ENCODE measurements around the gene AGPAT3. TPM values are rescaled to one million over a fixed set of nuclear protein-coding genes. Genes with fewer than 3 reads are reported as not detected.

Gene AGPAT3
- total RNA-seq, 1 experiment from 2014 or later: 23.3 TPM

DNA sequence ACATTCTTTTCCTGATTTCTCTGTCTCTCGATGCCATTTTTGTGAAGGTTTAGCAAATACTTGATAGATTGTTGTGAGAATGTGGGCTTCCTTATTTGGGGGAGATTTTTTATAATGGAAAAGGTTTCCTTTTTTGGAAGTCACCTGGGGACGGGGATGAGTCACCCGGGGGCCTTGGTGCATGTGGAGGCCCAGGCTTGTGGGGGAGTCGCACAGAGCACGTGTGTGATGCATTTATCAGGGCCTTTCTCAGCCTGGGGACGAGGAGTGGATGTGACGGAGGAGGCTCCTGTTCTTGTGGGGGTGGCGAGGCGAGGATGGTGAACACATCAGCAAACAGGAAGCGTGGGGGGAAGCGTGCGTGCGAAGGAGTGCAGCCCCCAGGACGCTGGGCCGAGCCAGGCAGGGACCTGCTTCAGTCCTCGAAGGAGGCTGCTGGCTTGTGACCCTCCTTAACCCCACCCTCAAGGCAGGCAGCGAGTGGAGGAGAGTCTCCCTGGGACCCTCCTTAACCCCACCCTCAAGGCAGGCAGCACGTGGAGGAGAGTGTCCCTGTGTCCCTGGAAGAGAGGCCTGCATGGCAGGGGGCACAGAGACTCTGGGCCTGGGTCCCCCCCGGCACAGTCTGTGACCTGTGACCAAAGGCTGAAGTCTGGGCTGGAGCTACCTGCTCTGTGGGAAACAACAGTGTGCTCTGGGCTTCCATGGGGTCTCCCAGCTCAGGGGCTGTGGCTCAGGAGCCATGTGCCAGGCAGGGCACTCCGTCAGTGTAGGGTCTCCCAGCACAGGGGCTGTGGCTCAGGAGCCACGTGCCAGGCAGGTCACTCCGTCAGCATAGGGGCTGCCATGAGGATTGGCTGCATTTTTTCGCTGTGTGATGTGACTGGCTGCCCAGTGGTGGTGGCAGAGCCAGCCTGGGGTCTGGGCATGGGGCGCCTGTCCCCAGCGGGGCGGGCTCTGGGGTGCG lies 57.2 kb downstream of the AGPAT3 start:
- DNase-seq (ENCODE audit: low read depth): no peak

DNA sequence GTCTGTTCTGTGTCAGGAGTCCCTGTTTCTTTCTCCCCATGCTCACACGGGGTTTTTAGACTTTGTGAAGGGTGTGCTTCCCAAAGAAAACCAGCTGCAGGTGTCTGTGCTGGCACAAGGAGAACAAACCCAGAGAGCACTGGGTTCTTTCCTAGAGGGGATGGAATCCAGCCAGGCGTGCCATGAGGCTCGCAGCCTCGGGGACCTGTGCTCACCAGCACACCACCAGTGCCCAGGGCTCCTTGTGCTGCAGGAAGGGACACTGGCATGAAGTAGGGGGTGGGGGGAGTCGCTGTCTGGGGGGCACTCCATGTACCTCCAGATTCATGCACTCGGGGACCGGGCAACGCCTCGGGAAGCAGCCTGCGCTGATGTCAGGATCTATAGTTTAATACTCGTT lies 57.9 kb downstream of the AGPAT3 start:
- DNase-seq (ENCODE audit: low read depth): no peak

DNA sequence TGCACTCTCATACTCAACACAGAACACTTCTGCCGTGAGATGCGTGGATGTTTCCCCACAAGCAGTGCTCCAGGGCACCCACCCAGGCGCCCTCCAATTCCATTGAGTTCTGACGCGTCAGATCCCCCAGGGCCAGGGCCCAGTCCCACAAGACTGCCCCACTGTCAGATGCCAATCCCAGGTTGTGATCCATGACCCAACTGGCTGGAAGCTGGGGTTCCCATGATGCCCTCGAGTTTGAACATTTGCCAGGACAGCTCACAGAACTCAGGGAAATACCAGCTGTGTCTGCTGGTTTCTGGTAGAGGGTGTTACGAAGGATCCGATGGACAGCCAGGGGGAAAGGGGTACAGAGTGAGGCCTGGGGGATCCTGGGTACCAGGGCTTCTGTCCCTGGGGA lies 58.4 kb downstream of the AGPAT3 start:
- no peak for DNase-seq (ENCODE audit: low read depth)

DNA sequence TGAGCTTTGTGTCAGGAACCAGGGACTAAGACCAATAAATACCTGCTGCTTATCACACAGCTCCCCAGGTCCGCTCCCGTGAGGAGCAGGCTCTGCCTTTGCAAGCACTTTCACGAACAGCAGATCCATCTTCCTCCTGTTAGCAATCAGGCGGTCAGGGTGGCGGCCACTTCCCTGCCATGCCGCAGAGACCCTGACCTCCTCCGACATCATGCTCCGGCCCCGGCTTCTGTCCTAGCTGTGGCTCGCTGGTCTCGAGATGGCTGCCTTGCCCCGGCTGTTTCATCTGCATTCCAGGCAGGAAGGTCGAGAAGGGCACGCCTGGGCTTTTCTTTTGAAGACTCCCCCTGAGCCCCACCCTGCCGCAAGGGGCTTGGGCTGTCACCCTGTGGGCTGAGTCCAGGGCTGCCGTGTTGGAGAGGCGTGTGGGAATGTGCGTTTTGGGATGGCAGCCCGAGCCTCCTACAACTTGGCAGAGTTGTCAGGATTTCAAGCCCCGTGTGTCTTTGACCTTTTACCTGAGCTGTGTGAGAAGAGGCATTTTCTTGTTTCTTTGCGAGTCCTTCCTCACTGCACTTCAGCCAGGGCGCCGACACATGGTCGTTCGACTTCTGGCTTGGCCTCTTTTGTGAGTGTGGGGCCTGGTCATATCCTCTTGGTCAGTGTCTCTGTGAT lies 59.5 kb downstream of the AGPAT3 start:
- DNase-seq (ENCODE audit: low read depth): no peak

DNA sequence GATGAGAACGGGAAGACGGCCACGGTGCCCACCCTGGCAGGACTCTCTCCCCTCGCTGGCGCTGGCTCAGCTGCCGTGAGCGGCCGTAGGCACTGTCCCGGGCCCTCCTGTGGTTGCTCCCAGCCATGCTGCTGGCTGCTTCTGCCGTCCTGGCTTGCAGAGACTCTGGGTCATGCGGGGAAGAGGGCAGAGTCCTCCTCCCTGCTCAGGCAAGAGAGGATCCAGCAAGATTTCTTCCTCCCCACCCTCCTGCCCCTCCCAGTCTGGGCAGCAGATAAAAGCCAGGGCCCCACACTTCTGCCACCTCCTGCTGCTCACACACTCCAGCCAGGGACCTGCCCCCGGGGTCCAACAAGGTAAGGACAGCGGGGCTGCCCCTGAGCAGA lies 60.1 kb downstream of the AGPAT3 start:
- DNase-seq (ENCODE audit: low read depth): no peak

DNA sequence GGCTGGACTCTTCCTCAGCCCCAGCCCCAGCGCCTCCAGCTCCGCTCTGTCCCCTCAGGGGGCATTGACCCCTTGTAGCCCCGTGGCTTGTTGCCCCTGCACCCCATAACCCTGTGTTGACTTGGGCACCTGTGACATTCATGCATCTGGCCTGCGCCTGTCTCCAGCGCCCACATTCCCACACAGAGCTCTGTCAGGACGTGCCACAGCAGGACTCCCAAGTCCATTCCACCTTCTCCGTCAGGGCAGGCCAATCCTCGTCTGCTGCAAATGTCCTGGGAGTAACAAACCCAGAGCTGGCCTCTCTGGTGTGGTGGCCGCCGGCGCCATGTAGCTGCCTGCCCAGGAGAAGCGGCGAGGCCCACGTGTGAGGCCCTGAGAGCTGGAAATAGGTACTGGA lies 60.6 kb downstream of the AGPAT3 start:
- DNase-seq (ENCODE audit: low read depth): no peak

DNA sequence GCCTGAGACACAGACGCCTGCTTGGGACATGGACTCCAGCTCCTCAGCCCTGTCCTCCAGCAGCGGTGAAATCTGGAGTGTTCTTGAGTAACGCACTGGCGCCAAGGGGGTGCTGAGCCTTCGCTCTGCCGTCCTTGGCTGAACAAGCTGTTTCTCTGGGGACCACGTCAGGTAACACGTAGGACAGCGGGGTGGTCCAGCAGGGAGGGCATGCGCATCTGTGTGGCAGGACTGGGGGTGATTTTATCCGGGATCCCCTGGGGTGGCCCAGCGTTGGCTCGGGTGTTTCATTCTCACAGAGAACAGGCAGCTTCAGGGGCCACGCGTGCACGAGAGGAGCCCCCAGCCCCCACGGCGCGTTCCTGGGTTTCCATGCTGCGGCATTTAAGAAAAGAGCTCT lies 61.2 kb downstream of the AGPAT3 start:
- no peak for DNase-seq (ENCODE audit: low read depth)

DNA sequence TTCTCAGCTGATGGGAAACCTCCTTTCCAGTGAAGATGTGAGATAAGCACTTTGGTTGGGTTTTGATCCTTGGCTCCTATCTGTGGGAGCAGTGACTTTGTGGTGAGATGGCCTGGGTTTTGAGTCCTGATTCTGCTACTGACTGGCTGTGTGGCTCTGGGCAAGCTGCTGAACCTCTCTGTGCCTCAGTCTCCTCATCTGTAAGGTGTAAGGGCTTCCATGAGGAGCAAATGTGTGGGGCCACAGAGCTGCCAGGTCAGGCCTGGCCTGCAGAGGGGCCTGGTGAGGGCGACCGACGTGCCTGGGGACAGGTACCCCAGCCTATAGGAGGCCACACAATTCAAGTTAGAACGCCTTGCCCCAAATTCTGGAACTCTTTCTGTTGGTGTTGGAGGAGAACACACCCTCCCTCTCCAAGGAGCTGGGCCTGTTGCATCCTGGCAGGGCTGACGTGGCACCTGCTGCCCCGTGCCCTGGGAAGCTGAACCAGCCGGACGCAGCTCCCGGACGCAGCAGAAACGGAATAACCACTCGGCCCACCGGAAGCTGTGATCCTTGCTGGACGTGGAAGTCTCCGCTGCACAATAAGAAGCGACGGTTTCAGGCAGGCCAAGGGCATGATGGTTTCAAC lies 62.7 kb downstream of the AGPAT3 start:
- DNase-seq (ENCODE audit: low read depth): no peak

DNA sequence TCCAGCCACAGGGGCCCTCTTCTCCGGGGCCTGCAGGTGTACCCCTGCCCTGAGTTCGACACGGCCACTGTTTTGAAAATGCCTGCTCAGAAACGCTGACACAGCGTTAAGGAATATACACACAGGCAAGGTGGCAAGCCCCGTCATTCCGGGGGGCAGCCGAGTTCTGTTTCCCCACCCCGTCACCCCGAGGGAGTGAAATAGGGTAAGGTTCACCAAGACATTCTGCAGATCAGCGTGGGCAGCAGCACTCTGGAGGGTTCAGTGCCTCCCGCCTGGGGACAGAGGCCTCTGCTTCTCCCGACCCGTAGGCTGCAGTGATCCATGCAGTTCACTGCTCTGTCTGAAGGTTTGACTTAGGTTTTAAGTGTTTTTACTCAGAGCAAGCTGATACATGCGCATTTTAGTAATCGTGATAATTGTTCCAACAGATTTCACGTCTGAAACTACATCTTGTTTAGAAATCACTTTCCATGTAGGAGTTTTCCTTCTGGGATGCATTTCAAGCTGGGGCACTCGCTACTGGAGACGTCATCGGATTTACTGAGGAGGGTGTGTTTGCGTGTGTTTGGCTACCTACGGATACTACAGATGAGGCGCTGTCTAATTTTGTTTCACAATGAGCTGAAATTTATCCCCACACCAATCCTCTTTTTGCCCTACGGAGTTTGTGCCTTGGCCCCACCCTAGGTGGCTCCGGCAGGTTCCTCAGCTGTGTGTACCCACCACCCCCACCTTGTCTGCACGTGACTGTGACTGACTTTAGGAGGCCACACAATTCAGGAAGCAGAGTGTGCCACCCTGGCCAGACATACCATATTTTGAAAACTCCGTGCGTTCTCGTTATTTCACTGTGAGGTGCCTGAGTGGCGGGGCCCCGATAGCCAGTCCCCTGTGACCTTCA lies 63.5 kb downstream of the AGPAT3 start:
- DNase-seq (ENCODE audit: low read depth): no peak

DNA sequence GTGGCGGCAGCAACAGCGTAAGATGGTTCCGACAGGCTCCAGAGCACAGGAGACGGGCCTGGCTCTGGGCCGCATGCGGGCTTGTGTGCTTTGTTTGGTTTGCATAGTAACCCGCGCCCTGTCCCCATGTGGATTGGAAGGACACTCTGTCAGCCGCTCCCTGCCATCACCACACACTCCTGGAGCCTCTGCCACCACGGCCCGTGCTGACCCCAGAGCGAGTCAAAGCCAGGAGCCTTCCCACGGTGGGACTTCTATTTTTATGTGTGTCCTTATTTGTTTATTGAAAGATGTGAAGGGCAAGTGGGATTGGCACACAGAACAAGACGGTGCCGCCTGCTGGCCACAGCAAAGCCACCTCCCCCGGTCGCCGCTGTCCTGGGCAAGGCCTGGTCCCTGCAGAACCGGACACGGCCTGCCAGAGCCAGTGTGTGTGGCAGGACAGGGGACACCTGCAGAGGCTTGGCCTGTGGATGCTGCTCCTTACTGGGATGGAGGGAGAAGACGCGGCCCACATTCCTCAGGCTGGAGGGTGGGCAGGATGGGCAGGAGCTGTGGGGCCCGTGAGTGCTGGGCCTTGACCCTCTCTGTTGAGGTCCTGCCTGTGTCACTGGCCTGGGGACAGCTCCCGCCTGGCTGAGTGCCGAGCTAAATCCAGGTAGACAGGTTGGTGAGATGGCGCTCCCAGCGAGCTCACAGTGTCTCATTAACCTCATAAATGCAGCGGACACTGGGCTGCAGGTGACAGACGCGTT lies 64.4 kb downstream of the AGPAT3 start:
- DNase-seq (ENCODE audit: low read depth): no peak

DNA sequence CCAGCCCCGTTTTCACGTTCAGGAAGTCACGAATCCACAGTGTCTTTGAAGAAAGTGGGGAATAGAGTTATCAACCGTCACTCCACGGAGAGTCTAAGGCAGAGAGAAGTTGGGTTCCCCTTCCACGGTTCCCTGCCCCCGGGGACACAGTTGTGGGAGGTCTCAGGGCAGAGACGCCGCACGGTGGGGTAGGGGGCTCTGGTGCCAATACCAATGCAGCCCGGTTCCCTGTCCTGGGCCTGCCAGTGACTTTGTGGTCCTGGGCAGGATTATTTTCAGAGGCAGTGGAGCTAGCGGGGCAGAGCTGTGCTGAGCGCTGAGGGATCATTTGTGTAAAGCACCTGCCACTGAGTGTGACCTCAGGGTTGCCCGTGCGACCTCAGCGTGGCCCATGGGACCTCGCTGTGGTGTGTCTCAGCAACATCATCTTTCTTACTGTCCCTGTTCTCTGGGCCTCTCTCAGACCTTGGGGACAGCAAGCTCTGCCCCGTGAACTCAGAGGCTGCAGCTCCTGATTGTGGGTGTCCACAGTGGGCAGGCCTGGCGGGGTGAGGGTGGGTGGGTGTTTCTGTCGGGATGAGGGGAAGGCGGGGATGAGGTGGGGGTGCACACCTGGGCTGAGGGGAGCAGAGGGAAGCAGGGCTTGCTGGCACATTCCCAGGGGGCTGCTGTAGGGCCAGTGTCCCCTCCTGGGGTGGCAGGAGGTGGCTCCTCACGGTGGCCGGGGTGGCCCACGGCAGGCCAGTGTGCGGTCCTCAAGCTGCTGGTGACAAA lies 65.2 kb downstream of the AGPAT3 start:
- no peak for DNase-seq (ENCODE audit: low read depth)

DNA sequence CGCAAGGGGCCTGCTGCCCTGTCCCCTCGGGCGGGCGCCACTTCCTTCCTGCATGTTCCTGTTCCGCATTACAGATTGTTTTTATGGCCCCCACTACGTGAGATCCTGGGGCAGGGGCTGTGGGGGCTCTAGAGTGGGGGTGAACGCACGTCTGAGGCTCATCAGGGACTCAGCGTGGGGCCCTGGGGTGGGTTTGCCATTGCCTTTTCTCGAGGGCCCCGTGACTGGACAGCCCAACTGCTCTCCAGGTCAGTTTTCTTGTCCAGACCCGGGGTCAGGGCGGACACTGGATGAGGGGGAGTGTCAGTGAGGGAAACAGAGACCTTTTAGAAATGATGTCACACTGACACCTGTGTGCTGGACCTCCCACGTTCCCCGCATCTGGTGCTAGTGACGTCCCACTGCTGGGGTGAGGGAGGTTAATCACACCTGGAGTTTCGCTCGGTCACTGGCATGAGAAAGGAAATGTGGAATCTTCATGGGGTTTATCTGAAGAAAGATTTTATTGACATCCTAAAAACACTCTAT lies 65.9 kb downstream of the AGPAT3 start:
- DNase-seq (ENCODE audit: low read depth): no peak

DNA sequence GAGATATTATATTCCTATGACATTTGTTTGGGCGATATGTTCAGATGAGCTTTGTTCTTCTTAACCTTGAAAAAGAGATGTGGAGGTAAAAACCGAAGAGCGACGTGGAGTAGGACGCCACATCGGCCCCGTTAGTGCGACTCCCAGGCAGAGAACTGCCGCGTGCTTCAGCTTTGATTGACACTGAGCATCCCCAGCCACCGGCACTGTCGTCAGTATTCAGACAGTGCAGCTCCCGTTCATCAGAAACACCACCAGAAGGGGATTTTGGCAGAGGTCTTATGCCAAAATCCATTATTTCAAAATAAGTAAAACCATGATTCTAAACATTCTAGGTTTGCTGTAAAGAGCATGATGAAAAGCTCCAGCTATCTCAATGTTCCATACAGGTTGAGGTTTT lies 66.5 kb downstream of the AGPAT3 start:
- no peak for DNase-seq (ENCODE audit: low read depth)

DNA sequence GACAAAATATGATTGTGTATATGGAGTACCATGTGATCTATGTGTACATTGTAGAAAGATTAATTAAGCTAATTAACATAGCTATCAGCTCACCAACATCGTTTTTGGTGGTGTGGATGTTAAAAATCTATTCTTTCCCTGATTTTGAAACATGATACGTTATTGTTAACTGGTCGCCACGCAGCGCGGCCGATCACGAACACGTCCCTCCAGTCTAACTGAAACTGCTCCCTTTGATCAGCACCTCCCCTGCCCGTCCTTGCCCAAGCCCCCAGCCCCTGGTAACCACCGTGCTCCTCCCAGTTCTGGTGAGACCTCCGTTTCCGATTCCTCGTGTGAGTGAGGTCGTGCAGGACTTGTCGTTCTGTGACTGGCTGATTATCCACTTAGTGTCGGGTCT lies 67.0 kb downstream of the AGPAT3 start:
- DNase-seq (ENCODE audit: low read depth): no peak

DNA sequence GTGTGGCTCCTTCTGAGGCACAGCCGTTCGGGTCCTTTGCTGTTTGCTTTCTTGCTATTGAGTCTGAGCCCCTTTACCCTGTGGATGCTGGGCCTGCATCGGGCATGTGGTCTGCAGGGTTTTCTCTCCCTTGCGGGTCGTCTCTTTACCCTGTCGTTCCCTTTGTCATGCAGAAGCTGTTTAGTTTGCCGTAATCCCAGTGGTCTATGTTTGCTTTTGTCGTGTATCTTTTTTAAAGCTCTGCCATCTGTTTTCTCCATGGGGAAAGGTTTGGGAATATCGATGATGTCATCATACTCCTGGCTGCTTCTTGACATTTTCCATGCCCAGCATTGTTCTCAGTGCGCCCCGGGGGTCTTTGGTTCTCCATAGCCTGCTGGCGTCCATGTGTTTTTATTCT lies 68.2 kb downstream of the AGPAT3 start:
- DNase-seq (ENCODE audit: low read depth): no peak

DNA sequence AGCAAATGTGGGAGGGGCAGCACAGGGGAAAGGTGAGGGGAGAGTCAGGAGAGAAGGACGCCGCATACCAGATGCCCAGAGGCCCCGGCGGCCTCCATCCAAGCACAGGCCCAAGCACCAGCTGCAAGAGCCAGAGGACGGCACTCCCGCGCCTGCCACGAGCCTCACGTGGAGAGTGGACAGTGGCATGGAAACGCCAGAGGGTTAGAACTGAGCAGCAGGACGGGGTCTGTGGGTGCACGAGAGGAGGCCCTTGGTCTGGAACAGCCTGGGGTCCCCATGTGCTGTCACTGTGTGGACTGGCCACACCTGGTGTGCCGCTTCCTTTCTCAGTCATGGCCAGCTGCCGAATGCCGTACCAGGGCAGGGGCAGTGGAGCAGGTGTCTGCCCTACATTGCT lies 68.7 kb downstream of the AGPAT3 start:
- DNase-seq (ENCODE audit: low read depth): no peak

DNA sequence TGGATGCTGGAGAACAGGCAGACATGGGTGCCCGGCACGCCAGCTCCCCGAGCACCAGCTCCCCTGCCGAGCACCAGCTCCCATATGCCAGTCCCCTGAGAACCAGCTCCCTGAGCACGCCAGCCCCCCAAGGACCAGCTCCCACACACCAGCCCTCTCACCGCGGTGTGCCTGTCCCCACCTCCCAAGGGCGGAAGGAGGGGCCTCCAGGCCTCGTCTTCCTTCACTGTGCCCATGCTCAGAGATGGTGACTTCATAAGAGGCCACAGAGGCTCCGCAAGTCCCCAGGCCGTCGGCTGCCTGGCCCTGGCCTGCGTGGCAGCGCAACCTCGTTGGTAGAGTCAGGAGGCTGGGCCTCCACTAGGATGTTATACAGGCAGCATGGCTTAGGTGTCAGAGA lies 69.1 kb downstream of the AGPAT3 start:
- no peak for DNase-seq (ENCODE audit: low read depth)

DNA sequence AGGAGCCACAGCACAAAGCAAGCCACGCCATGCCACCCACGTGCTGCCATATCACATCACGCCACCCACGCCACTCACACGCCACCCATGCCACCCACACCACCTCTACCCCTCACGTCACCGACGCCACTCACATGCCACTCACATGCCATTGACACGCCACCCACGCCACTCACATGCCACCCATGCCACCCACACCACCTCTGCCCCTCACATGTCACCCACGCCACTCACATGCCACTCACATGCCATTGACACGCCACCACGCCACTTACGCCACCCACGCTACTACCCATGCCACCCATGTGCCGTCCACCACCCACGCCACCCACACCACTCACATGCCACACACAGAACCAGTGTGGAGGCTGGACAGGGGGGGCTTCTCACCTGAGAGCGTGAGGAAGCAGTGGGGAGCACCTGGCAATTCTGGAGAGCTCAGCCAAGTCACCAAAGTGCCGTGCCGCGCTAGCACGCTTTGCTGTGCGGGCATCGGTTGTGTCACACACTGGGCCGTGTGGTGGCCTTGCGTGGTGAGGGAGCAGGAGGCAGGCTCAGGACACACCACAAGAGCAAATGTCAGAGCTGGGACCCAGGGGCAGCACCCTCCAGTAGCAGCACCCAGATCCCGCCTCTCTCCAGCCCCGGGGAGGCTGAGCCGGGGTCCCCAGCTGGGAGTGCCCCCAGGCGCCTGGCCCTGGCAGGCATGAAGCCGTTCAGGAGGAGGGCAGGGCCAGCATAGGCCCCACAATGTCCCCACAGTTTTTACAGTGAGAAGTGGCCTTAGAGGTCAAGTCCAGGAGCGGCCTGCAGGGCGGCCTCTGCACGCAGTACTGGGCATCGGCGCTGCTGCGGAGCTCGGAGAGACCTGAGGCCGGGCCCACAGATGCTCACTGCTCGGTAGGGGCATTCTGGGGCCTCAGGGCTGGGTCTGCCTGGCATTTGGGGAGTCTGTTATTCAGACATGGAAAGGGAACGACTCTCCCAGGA lies 70.0 kb downstream of the AGPAT3 start:
- DNase-seq (ENCODE audit: low read depth): no peak

DNA sequence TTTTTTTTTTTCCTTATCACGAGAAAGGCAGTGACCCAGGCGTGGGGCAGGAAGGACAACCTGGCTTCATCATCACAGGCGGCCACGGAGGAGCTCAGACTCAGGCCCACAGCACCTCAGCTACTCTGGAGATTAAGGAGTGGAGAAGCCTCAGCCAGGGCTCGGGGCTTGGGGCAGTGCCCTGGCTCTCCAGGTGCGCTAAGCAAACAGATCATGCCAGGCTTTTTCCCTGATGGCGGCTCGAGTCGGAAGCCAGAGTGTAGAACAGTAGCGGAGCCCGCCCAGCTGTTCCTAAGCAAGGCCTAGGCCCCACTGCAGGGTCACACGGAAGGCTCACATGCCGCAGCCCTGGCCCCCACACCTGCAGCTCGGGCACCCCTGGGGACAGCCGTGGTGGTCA lies 70.7 kb downstream of the AGPAT3 start:
- no peak for DNase-seq (ENCODE audit: low read depth)

Measured in RPMI7951 (cell line).